SW480 (cell line): ENCODE data around the gene SARDH.

Experiments
- DNase-seq: peaks from one replicate; pipeline ENCODE4 v3.0.0-alpha.2; 2016; ENCODE audit warnings: low spot score

Gene SARDH

GRCh38 chr9:133703591-133704399 is 34.4 kb downstream of the SARDH start:
- DNase-seq, result peak; percentile 13

DNA sequence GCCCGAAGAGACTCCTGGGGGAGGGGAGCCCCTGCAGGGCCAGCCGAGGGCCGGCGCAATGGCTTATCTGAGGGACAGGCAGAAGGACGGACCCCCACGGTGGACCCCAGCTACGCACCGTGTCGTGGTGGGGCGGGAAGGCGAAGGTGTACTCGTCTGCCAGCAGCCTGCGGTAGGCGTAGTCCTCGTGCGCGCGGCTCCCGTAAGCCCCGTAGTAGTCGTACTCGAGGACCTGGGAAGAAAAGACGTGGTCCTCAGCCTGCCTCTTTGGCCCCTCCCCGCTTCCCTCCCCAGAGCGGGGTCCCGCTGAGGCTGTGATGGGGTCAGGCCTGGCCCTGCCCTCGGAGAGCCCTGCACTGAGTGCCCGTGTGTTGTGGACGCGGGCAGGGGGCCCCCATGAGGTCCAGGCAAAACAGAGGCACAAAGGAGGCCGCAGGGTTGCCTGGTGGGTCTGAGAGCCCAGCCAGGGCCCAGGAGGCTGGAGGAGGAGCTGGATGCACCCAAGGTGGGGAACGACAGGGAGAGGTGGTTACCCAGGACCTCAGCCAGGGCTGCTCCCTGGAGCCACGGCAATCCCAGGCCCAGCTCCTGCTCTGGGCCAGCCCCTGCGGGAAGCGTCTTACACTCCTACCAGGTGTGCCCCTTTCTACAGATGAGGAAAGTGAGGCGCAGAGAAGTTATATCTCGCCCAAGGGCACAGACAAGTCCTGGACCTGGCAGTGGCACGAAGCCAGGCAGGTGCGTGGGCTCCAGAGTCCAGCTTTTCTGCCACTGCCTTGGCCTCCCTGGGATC is 35.2 kb downstream of the SARDH start:
- DNase-seq, result no peak

GRCh38 chr9:133701981-133702797 is 36.0 kb downstream of the SARDH start:
- no peak for DNase-seq

DNA sequence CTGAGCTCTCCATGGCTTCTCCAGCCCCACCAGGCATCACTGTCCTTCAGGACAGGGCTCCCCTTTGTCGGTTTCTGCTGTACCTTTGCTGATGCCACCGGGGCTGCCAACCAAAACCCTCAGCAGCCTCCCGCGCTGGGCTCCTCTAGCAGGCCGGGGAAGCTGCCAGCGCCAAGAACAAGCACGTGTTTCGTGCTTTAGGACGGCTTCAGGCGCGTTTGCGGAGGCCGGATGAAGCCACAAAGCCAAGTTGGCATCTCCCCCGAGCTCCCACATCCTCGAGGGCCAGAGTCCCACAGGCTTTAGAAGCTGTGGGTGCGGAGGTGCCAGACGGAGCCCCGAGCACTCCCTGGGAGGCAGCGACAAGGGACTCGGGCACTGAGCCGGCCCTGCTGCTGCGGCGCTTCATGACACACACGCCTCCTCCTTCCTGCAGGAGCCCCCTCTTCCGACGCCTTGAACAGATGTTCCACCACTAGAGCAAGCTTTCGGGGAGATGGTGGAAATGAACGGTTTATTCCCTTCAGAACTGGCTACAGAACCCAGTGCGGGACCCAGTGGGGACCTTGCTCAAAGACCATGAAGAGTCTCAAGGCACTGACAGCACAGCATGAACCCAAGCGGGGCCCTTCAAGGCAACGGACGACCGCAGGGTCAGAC is 36.7 kb downstream of the SARDH start:
- no peak for DNase-seq

DNA sequence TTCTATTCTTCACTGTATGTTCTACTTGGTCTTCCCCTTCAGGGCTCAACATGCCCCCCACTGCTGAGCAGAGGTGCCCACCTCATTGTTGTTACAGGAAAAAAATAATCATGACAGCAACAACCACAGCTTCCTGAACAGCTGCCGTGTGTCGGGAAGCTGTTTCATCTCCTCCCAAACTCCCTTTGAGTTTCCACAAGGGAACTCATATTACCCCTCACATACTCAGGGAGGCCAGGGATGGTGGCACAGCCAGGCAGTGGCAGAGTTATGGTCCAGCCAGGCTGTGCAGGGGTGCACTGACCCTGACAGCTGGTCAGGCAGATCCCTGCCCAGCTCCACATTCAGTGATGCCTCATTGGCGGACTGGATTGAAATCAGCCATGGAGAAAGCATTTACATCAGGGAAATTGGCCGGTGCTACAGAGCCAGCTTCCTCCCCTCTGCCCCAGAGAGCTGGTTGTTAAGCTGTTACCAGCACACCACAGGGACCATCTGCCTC is 37.3 kb downstream of the SARDH start:
- DNase-seq, result peak; percentile 65

DNA sequence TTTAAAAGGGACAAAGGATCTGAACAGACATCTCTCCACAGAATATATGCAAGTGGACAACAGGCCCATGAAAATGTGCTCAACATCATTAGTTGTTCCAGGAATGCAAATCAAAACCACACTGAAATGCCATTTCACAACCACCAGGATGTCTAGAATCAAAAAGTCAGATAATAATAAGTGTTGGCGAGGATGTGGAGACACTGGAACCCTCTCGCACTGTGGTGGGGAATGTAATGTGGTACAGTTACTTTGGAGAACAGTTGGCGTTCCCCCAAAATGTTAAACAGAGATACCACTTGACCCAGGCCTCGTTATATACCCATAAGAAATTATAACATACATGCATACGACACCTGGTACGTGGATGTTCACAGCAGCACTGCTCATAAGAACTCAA is 38.6 kb downstream of the SARDH start:
- no peak for DNase-seq

- DNase-seq, result no peak
Measured at GRCh38 chr9:133696071-133696472, 42.1 kb downstream of the SARDH start.

DNA sequence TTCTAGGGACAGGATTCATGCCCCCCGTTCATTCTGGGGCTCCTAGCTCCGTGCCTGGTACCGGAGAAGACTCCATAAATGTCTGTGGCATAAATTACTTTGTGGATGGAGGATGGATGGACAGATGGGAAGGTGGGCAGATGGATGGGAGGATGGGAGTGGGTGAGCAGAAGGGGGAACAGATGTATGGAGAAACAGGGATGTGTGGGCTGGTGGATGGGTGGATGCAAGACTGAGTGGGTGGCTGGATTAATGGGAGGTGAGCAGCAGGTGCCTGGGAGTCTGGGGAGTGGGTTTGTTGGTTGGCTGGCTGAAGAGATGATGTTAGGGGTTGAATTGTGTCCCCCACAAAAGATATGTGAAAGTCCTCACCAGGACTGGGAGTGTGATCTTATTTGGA is 43.5 kb downstream of the SARDH start:
- no peak for DNase-seq

- DNase-seq, result peak; percentile 84
Measured at GRCh38 chr9:133693703-133694529, 44.2 kb downstream of the SARDH start.

- DNase-seq, result no peak
Measured at GRCh38 chr9:133693116-133693515, 45.0 kb downstream of the SARDH start.

DNA sequence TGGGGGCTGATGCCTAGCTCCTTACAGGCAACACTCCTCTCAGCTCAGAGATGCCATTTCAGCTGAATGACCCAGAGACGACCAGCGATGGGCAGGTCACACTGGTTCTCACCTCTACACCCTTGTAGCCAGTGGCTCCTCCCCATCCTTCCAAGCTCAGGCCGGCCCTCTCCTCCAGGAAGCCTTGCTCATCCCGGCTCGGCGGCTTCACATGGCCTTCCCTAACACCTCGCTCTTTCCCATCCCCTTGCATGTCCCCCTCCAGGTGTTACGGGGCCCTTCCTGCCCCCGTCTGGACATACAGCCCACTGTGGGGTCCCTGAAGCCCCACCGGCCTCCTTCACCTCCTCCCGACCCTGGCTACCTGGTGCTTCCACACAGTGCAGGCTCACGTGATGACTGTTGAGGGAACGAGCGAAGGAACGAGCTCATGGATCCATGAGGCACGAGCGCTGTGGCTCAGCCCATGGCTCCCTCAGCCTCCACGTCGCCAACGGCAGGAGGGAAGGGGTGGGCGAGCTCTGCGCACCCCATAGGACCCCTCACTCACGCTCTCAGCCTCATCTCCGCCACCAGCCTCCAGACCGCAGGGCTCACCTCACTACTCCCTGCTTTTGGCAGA is 45.7 kb downstream of the SARDH start:
- no peak for DNase-seq

GRCh38 chr9:133691626-133692363 is 46.4 kb downstream of the SARDH start:
- peak; percentile 63 for DNase-seq

DNA sequence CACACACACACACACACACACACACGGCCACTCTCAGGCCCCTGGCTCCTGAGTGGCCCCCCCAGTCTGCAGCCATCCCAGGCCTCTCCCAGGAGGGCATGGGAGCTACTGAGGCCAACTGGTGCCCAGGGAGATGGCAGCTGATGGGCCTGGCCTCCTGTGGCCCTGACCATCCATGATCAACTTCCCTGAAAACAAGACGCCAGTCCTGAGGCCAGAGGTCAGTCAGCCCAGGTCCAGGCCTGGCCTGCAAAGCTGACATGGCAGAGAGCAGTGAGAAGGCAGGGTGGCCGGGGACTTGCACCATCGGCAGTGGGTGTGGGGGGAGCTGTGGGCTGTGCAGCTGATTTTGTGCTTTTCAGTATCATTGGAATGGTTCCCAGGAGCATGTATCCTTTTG is 47.0 kb downstream of the SARDH start:
- DNase-seq, result no peak

GRCh38 chr9:133690081-133690561 is 48.0 kb downstream of the SARDH start:
- no peak for DNase-seq

GRCh38 chr9:133689151-133689763 is 48.9 kb downstream of the SARDH start:
- DNase-seq, result no peak

- DNase-seq, result no peak
Measured at GRCh38 chr9:133687856-133688761, 50.0 kb downstream of the SARDH start.

DNA sequence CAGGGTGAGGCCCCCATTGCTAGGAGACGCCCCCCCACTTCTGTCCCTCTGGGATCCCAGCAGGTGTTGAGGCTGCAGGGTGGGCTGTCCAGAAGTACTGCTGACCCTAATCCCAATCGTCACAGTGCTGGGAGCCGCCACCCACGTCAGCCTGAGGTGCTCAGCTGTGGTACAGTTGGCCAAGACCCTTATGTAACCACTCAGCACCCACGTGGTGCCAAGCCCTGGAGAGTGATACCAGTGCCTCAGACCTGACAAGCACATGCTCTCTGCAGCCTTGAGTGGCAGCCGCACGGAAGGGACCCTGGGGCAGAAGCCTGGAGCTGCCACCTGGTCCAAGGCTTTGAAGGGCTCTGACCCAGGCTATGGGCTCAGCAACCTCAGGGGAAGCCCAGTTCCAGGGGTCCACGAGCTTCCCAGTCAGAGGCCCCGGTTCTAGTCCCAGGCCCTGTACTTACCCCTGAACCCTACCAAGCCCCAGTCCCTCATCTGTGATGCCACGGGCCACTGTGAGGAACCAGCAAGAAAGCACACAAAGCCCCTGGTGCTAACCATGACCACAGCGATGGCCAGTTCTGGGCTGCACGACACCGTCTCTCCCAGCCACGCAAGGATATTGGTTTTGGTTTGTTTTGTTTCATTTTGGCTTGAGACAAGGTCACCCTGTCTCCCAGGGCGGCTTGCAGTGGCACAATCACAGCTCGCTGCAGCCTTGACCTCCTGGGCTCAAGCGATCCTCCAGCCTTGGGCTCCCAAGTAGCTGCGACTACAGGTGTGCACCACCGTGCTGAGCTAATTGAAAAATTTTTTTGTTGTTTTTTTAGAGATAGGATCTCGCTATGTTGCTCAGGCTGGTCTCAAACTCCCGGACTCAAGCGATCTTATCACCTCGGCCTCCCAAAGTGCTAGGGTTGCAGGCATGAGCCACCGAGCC is 51.2 kb downstream of the SARDH start:
- DNase-seq, result no peak
